GM21737 (cell line): ENCODE results near the gene YEATS2.
"Not testable (repeated sequence)": the region's sequence is repeated elsewhere in the genome, so short reads cannot be mapped to it uniquely, and the experiment has no call there.

Source experiments
- ATAC-seq: cut with Tn5 transposase; IDR thresholded peaks from one replicate; pipeline ENCODE4 v1.9.1; 2021; ENCODE audit warnings: mild to moderate bottlenecking, moderate library complexity; ENCODE audit not compliant: unreplicated experiment

Gene YEATS2

DNA sequence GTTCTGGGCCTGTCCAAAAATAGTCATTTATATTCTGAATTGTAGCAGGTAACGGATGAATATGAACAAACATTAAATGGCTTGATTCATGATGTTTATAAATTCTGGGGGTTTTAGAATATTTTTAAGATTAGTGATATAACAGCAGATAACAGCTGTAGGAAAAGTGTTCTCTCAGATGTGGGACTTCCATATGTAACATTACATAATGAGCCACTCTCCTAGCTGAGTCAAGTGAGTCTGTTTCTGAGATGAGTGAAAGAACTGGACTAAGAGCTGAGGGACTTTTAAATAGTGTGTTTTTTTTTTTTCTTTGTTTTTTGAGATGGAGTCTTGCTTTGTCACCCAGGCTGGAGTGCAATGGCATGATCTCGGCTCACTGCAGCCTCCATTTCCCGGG, 13.9 kb downstream of the YEATS2 start:
- ATAC-seq = no peak

- no peak for ATAC-seq
These were observed 17.0 kb downstream of the YEATS2 start for GRCh38 chr3:183714622-183715021.

DNA sequence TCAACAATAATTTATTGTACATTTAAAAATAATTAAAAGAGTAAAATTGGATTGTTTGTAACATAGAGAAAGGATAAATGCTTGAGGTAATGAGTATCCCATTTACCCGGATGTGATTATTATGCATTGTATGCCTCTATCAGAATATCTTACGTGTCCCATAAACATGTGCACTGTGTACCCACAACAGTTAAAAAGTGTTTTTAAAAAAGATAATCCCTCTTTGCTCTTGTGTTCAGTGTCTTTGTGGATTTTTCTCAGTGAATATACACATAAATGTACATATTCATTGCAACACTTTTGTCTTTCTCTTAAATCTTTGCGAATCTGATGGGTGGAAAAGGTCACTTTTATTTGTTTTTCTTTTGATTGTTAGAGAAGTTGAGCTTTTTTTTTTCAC, 20.4 kb downstream of the YEATS2 start:
- no peak for ATAC-seq

- ATAC-seq = no peak
These were observed 27.8 kb downstream of the YEATS2 start for GRCh38 chr3:183725387-183725786.

- ATAC-seq = no peak
These were observed 30.6 kb downstream of the YEATS2 start for GRCh38 chr3:183728204-183728603.

DNA sequence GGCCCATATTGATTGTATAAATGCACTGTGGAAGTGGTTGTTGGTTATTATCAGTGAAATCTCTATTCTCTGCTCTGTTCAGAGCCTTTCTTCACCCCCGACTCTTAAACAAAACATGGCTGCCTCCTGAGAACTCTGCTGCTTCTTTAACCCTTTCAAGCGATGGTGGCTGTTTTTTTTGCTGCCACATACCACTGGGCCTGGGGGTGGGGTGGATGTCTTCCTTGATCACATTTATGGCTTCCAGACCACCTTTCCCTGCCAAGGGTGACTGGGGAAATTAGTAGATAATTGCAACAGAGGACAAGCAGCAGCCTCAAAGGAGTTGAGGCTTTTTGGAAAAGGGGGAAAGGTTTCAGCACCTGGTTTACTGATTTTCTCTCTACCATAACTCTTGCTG, 32.8 kb downstream of the YEATS2 start:
- no peak for ATAC-seq

- ATAC-seq = no peak
These were observed 34.0 kb downstream of the YEATS2 start for GRCh38 chr3:183731611-183732010.

GRCh38 chr3:183733553-183733952, 36.0 kb downstream of the YEATS2 start:
- no peak for ATAC-seq

DNA sequence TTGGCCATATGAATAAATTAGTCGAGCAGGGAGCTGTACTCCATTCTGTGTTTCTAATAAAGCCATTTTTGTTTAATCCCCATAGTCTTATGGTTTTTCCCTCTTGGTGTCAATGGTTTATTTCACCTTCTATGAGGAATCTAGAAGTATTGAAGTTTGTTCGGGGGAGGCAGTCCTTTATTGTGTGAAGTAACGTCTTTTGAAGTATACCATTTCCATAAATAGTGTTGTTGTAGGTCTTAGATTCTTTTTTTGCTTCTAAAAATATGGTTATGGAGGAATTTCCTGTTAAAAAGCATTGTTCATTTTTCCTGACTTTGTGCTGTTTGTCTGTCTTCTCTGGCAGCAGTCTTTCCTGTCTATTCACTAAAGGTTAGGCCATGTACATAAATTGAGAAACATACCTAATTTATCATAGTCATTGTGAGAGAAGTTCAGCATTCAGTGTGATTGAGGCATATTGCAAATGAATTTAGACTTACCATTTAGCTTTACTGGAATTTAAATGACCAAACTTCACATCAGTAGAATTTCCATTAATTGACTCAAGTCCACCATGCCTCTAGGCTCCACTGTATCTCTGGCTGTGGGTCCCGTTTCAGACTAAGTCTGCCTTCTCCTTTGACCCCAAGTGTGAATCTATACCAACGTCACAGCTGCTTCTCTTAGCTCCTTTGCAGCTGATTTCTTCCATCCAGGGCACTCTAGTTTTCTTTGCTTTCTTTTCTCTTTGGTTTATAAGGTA, 37.3 kb downstream of the YEATS2 start:
- no peak for ATAC-seq

- no peak for ATAC-seq
These were observed 39.5 kb downstream of the YEATS2 start for GRCh38 chr3:183737116-183737515.

DNA sequence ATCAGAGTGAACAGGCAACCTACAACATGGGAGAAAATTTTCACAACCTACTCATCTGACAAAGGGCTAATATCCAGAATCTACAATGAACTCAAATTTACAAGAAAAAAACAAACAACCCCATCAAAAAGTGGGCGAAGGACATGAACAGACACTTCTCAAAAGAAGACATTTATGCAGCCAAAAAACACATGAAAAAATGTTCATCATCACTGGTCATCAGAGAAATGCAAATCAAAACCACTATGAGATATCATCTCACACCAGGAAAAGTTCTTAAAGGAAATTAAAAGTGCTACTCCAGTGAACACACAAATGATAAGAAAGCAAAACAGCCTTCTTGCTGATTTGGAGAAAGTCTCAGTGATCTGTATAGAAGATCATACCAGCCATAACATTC, 42.6 kb downstream of the YEATS2 start:
- ATAC-seq = not testable (repeated sequence)

DNA sequence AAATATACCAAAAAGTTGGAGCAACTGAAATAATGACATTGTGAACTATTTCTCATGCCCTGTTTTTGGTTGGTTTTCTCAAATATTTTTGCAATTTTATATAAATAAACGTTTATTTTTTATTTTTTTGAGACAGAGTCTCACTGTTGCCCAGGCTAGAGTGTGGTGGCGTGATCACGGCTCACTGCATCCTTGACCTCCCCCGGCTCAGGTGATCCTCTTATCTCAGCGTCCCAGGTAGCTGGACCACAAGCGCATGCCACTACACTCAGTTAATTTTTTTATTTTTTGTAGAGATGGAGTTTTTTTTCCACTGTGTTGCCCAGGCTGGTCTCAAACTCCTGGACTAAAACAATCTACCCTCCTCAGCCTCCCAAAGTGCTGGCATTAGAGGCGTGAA, 45.6 kb downstream of the YEATS2 start:
- ATAC-seq = no peak

- ATAC-seq = no peak
These were observed 47.9 kb downstream of the YEATS2 start for GRCh38 chr3:183745300-183746098.

GRCh38 chr3:183754052-183754451, 56.5 kb downstream of the YEATS2 start:
- no peak for ATAC-seq

GRCh38 chr3:183762304-183762703, 64.7 kb downstream of the YEATS2 start:
- ATAC-seq = no peak

DNA sequence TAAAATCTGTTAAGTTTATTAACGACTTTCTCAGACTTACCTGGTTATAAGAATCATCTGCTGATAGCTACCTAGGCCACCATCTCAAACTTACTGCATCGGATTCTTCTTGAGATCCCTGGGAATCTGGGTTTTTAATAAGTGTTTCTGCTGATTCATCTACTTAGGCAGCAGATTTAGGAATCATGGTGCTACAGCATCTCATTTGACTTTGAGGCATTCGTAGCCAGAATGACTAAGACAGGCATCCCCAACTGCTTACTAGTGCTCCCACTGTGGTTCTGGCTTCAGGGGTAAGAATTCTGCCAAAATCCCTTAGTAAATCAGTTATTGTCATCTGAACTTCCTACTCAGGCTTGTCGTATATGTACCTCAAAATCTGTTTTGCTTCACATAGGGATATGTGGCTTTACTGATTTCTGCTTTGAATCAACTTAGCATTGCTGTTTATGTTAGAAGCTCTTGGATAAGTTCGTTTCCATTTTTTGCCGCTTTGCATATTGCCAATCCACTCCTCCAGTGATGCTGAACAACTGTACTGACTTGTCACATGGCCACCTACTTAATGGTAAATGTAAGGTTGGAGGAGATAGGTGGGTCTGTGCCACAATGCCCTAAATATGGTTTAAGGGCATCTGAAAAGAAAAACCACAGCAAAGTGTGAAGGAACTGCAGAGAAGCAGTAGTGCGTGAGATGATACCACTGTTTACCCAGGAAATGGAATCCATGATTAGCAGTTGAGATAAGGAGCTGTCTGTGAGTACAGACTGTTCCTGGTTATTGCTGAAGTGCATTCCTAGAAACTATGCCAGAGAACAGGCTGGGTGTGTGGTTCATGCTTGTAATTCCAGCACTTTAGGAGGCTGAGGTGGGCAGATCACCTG, 67.5 kb downstream of the YEATS2 start:
- ATAC-seq = no peak

DNA sequence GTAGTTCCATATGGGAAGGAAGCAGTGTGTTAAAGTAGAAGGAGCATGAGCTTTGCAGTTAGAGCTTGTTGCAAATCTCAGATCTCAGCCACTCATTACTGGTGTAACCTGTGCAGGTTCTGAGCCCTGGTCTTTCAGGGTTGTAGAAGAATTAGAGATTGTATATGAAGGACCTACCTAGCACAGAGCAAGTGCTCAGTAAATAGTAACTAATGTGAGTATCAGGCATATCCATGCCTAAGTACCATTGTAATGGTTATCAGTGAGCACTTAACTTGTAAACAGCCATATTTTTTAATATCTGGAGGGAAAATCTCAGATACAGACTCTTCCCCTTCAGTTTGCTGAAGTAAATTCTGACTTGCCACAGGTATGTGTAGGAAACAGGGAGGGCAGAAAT, 68.5 kb downstream of the YEATS2 start:
- no peak for ATAC-seq

DNA sequence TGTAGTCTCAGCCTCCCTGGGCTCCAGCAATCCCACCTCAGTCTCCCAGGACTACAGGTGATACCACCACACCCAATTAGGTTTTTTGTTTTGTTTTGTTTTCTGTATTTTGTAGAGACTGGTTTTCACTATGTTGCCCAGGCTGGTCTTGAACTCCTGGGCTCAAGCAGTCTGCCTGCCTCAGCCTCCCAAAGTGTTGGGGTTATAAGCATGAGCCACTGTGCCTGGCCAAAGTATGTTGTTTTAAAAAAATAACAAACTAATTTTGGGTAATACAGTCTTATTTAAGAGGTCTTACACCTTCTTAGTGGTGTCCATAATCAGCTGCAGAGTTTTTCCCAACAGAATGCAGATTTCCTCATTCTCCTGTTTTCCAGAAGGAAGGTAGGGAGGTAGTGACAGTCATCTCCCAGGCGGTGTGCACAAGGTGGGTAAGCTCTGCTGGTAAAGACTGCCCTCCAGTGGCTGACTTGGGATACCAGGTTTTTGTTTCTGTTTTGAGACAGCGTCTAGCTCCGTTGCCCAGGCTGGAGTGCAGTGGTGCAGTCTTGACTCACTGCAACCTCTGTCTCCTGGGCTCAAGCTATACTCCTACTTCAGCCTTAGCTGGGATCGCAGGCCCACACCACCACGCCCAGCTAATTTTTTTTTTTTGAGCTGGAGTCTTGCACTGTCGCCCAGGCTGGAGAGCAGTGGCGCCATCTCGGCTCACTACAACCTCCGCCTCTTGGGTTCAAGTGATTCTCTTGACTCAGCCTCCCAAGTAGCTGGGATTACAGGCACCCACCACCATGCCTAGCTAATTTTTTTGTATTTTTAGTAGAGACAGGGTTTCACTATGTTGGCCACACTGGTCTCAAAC, 69.4 kb downstream of the YEATS2 start:
- no peak for ATAC-seq

GRCh38 chr3:183768114-183768513, 70.5 kb downstream of the YEATS2 start:
- ATAC-seq = no peak

DNA sequence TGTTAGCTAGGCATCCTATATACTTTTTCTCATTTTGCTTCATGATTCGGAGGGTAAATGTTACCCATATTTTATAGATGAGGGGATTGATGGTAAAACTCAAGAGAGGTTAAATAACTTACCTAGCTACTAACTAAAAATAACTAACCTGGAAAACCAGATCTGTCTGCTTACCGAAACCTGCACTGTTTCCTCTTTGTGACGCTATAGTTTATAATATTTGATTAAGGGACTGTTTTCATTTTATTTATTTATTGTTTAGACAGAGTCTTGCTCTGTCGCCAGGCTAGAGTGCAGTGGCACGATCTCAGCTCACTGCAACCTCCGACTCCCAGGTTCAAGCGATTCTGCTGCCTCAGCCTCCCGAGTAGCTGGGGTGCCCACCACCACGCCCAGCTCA, 71.9 kb downstream of the YEATS2 start:
- no peak for ATAC-seq
